Pulmonary artery endothelial cell (primary cell): Measurements from ENCODE around the gene PHLPP2. TPM values are rescaled to one million over a fixed set of nuclear protein-coding genes. Genes with fewer than 3 reads are reported as not detected.

ENCODE experiments used
- DNase-seq: peaks from one replicate; pipeline ENCODE4 v3.0.0-alpha.2; 2011; ENCODE audit warnings: low read depth, low spot score
- total RNA-seq: library from RNA; depleted of rRNA; stranded (reverse); fragments of >200 nt; gene quantifications from 2 replicates; pipeline ENCODE4 v1.2.3, GENCODE V29; 2014

PHLPP2 gene
- total RNA-seq, 1 donor from 2014 or later, result 5.9 TPM

GRCh38 chr16:71671165-71671564 lies 53.3 kb downstream of the PHLPP2 start:
- DNase-seq, result no peak

GRCh38 chr16:71670537-71670936 lies 54.0 kb downstream of the PHLPP2 start:
- DNase-seq, result no peak

GRCh38 chr16:71669926-71670536 lies 54.5 kb downstream of the PHLPP2 start:
- no peak for DNase-seq

- DNase-seq, result no peak
Measured at GRCh38 chr16:71666928-71667707, 57.4 kb downstream of the PHLPP2 start.

GRCh38 chr16:71666264-71666663 lies 58.2 kb downstream of the PHLPP2 start:
- no peak for DNase-seq

GRCh38 chr16:71659471-71659870 lies 65.0 kb downstream of the PHLPP2 start:
- no peak for DNase-seq

GRCh38 chr16:71658771-71659170 lies 65.7 kb downstream of the PHLPP2 start:
- no peak for DNase-seq

GRCh38 chr16:71649704-71650103 lies 74.8 kb downstream of the PHLPP2 start:
- no peak for DNase-seq

DNA sequence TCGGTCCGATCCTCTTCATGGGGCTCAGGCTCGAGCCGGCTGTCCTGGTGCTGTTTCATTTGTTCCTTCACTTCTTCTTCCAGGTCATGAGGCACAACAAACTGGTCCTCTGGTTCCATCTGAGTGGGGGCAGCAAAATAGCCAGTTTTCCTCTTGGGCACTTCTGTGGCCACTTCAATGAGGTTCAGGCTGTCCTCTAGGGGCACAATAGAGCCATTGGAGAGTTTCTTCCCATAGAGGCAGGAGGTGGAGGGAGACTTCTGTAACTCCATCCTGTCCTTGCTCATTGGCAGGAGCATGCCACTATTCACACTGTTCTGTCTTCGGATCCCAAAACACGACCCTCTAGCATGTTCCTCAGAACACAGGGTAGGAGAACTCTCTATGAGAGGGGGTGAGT lies 75.6 kb downstream of the PHLPP2 start:
- no peak for DNase-seq

DNA sequence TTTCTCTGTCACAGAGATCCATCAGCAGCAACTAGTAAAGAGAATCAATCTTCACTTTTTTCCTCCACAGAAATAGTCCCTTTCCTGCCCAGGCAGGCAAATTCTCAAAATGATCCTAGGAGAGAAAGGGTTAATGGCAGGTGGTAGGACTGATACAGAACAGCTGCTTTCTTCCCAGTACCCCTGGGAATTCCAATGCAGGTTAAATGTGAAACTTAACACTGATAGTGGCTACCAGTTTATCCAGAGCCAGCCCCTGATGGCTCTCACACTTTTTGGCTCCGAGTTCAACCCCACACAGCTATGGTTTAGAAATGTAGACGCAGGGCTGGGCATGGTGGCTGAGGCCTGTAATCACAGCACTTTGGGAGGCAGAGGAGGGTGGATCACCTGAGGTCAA lies 76.3 kb downstream of the PHLPP2 start:
- no peak for DNase-seq

DNA sequence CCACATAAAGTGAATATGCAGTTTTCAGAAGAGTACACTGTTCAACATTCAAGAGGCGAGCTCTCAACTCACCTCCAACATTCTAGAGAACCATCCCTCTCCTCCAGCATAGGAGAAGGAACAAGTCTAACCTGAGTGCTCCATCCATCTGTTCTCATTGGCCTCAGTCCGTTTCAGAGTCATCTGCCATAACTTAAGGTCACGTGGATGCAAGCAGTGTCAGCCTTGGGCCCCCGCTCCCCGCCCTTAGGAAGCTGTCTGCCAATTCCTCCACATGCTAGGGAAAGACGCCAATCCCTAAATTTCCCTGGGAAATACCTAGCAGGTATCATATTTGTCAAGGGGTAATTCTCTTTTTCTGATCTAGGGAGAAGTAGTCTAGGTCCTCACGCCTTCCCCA lies 77.1 kb downstream of the PHLPP2 start:
- DNase-seq, result no peak

GRCh38 chr16:71645450-71645849 lies 79.1 kb downstream of the PHLPP2 start:
- DNase-seq, result no peak

GRCh38 chr16:71637398-71637797 lies 87.1 kb downstream of the PHLPP2 start:
- DNase-seq, result no peak

DNA sequence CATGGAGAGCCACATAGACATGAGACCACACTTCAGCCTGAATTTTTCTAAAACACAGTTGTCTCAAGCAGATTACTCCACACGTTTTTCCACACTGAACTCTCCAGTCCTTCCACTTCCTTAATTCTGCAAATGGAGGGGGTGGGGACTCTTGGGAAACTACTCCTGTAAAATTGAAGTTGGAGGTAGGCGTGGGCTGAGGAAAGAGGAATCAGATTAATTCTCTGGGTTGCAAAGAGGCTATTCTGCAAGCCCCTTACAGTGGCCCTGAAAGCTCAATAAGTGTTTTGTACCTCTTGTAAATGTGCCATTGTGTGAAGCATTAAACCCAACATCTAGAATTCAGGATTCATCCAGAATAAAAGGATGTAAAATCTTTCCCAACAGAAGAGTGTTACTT lies 88.9 kb downstream of the PHLPP2 start:
- DNase-seq, result no peak

DNA sequence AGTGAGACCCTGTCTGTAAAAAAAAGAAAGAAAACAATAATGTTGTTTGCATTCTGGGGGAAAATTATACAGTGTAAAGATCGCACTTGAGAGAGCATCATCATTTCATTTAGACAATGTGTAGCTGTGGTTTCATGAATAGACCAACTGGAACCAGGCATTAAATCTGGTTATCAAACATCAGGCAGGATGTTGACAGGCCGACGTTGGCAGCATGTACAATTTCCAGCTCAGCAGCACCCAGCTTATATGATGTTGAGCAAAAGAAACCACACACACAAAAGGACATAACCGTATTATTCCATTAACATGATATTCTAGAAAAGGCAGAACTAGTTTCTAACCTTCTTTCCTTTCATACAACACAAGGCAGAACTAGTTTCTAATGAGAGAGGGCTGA lies 92.7 kb downstream of the PHLPP2 start:
- DNase-seq, result no peak

DNA sequence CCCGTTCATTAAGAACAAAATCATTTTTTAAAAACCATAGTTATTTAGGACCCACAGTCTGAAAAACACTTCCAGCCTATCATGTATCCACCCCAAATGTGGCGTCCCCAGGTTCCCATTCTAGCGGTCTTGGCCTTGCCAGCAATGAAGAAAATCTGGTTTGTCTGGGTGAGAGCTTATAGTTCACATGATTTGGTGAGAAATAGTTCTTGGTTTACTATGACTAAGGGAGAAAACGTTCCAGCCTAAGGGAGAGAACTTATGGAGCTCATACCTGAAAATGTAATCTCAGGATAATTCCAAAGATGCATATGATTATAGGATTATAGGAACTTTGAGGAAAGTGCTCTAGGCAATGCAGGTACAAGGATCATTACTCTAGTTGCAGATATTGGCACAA lies 93.7 kb downstream of the PHLPP2 start:
- DNase-seq, result no peak

DNA sequence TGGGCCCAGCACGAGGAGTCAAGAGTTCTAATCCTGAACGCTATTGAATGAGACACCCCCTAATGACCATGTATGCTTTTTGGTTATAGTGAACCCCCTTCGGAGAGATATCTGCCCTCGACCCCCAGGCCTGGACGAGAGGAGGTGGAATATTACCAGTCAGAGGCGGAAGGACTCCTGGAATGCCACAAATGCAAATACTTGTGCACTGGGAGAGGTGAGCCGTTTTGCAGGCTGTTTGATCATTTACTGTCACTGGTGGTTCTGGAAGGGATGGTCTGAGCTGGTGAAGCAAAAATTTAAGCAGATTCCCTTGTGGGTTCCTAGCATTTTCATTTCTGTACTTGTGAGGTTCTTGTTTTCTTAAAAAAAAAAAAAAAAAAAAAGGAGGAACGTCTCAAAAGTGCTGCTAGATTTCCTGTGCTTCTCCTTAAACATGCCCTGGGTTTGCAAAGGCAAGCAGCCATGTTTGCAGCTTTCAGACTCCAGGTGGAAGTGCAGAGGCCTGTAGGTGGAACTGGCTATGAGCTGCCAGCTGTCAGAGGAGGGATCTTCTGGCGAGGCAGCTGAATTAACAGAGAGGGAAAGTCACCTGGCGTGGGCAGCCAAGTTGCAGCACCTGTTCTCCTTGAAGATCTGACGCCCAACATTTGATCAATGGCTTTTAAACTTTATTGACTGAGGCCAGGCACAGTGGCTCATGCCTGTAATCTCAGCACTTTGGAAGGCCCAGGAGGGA lies 95.1 kb downstream of the PHLPP2 start:
- DNase-seq, result no peak

GRCh38 chr16:71628810-71629209 lies 95.7 kb downstream of the PHLPP2 start:
- peak; percentile 37 for DNase-seq

- DNase-seq, result no peak
Measured at GRCh38 chr16:71627731-71628181, 96.7 kb downstream of the PHLPP2 start.

DNA sequence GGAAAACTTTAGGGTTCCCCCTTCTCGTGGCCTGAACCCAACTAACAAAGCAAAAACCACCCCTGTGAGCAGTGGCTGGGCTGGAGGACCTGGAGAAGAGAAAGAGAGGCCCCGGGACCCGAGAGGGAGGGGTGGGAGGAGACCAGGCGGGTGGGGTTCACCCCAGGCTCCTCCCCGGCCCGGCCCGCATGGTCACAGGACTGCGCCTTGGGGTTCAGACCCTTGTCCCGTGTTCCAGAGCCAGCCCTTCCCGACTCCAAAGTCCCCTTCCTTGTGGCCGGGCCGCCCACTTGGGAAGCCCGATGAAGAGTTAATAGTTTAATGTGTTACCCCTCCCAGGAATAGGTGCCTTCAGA lies 97.7 kb downstream of the PHLPP2 start:
- DNase-seq, result no peak

DNA sequence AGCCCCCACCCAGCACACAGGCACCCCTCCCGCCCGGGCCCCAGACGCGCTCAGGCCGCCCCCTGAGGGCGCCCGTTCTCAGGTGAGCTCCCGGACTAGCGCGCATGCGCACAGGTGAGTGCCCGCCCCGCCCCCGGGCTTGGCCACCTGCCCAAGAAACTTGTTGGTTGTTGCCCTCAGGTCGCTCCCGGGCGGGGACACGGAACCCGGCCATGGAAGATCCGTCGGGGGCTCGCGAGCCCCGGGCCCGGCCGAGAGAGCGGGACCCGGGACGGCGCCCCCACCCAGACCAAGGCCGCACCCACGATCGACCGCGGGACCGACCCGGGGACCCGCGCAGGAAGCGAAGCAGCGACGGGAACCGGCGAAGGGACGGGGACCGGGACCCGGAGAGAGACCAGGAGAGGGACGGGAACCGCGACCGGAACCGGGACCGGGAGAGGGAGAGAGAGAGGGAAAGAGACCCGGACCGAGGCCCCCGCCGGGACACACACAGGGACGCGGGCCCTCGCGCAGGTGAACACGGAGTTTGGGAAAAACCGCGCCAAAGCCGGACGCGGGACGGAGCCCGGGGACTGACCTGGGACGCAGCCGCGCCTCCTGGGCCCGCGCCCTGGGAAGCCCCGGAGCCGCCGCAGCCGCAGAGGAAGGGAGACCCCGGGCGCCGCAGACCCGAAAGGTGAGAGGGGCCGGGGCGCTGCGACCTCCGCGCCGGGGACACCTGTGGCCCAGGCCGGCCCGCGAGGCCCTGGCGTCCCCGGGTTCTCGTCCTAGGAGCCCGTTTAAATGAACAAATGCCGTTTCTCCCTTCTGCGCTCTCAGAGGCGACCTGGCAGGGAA lies 98.3 kb downstream of the PHLPP2 start, which contains the start of gene MARVELD3:
MARVELD3 (plus strand) TSS at position 167 of the 840 bp plus-strand sequence; CDS start at position 213, 46 bp downstream.
- no peak for DNase-seq
